Measurements from ENCODE around the gene NPHP1. TPM values are rescaled to one million over a fixed set of nuclear protein-coding genes. Genes with fewer than 3 reads are reported as not detected.

NPHP1 gene
- total and polyA plus RNA-seq, 4 donors, result 0.33 to 0.88 (median 0.35) TPM

GRCh38 chr2:110107092-110108079 is 97.4 kb downstream of the NPHP1 start:
- TF ChIP-seq RXRA (IDR thresholded peaks at IDR 0.05) (no peak), HNF4A (conservative IDR thresholded peaks at IDR 0.05) (no peak), YY1 (IDR thresholded peaks at IDR 0.05) (no peak), GABPA (IDR thresholded peaks at IDR 0.05 in 1 of 2, conservative IDR thresholded peaks at IDR 0.05 in 1 of 2) (no peak), ZBTB33 (IDR thresholded peaks at IDR 0.05) (no peak), JUND (IDR thresholded peaks at IDR 0.05) (no peak), MAX (IDR thresholded peaks at IDR 0.05) (no peak), SP1 (IDR thresholded peaks at IDR 0.05) (no peak), NR2F2 (IDR thresholded peaks at IDR 0.05) (no peak), HNF4G (IDR thresholded peaks at IDR 0.05) (no peak), FOXA2 (IDR thresholded peaks at IDR 0.05) (no peak)
- TF ChIP-seq, protein P1, sequence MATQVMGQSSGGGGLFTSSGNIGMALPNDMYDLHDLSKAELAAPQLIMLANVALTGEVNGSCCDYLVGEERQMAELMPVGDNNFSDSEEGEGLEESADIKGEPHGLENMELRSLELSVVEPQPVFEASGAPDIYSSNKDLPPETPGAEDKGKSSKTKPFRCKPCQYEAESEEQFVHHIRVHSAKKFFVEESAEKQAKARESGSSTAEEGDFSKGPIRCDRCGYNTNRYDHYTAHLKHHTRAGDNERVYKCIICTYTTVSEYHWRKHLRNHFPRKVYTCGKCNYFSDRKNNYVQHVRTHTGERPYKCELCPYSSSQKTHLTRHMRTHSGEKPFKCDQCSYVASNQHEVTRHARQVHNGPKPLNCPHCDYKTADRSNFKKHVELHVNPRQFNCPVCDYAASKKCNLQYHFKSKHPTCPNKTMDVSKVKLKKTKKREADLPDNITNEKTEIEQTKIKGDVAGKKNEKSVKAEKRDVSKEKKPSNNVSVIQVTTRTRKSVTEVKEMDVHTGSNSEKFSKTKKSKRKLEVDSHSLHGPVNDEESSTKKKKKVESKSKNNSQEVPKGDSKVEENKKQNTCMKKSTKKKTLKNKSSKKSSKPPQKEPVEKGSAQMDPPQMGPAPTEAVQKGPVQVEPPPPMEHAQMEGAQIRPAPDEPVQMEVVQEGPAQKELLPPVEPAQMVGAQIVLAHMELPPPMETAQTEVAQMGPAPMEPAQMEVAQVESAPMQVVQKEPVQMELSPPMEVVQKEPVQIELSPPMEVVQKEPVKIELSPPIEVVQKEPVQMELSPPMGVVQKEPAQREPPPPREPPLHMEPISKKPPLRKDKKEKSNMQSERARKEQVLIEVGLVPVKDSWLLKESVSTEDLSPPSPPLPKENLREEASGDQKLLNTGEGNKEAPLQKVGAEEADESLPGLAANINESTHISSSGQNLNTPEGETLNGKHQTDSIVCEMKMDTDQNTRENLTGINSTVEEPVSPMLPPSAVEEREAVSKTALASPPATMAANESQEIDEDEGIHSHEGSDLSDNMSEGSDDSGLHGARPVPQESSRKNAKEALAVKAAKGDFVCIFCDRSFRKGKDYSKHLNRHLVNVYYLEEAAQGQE (IDR thresholded peaks at IDR 0.05), result no peak
- TF ChIP-seq, protein P2, sequence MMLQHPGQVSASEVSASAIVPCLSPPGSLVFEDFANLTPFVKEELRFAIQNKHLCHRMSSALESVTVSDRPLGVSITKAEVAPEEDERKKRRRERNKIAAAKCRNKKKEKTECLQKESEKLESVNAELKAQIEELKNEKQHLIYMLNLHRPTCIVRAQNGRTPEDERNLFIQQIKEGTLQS (IDR thresholded peaks at IDR 0.05), result no peak
- Histone ChIP-seq H3K9ac (ENCODE audit: low read depth in 1 of 2, low read length in 2 of 2) (no peak overlapping the region), H3K27me3 (ENCODE audit: control insufficient read depth in 4 of 4, insufficient read depth in 4 of 4, low read length in 3 of 4) (no peaks in the 10 kb centered on the region), H3K36me3 (ENCODE audit: control insufficient read depth in 4 of 4, insufficient read depth in 3 of 4, low read depth in 1 of 4, low read length in 3 of 4) (no peaks in the 10 kb centered on the region), H3K4me3 (ENCODE audit: low read depth in 1 of 3, low read length in 3 of 3) (no peak overlapping the region), H3K9me3 (ENCODE audit: control insufficient read depth in 4 of 4, low read length in 3 of 4) (peaks cover 0 to 6% (median 1%) of the 10 kb centered on the region in 4 donors), H3K4me1 (ENCODE audit: control insufficient read depth in 4 of 4, insufficient read depth in 4 of 4, low read length in 3 of 4) (no peaks in the 10 kb centered on the region), H3K27ac (ENCODE audit: low read depth in 1 of 2, low read length in 2 of 2) (no peak overlapping the region)
- DNase-seq (ENCODE audit: low spot score), result no peak
- 90% methylated on average over 3 of the region's 3 CpGs for WGBS

DNA sequence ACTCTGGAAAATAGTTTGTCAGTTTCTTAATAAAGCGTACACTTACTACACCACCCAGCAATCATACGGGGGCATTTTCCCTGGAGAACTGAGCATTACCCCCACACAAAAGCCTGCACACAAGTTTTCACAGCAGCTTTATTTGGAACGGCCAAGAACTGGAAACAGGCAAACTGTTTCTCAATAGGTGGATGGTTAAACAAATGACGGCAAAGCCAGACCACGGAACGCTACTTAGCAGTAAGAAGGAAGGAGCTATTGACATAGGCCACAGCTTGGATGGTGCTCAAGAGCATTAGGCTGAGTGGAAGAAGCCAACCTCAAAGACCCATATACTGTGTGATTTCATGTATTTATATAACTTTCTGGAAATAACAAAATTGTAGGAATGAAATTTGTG is 98.2 kb downstream of the NPHP1 start:
- DNase-seq (ENCODE audit: low spot score), result no peak
- no peak for TF ChIP-seq GABPA (IDR thresholded peaks at IDR 0.05 in 1 of 2, conservative IDR thresholded peaks at IDR 0.05 in 1 of 2)
- Histone ChIP-seq H3K27ac (ENCODE audit: low read depth in 1 of 2, low read length in 2 of 2) (no peak overlapping the region), H3K27me3 (ENCODE audit: control insufficient read depth in 4 of 4, insufficient read depth in 4 of 4, low read length in 3 of 4) (no peaks in the 10 kb centered on the region), H3K9ac (ENCODE audit: low read depth in 1 of 2, low read length in 2 of 2) (no peak overlapping the region), H3K4me3 (ENCODE audit: low read depth in 1 of 3, low read length in 3 of 3) (no peak overlapping the region), H3K36me3 (ENCODE audit: control insufficient read depth in 4 of 4, insufficient read depth in 3 of 4, low read depth in 1 of 4, low read length in 3 of 4) (no peaks in the 10 kb centered on the region), H3K9me3 (ENCODE audit: control insufficient read depth in 4 of 4, low read length in 3 of 4) (peaks cover 0 to 6% (median 1%) of the 10 kb centered on the region in 4 donors), H3K4me1 (ENCODE audit: control insufficient read depth in 4 of 4, insufficient read depth in 4 of 4, low read length in 3 of 4) (no peaks in the 10 kb centered on the region)
- WGBS, result 58% methylated on average over 6 of the region's 6 CpGs
